HG02642 (cell line): Measurements from ENCODE around the gene TOMM70.

Experiments used
- ATAC-seq: cut with Tn5 transposase; IDR thresholded peaks from one replicate; pipeline ENCODE4 v1.9.1; 2021; ENCODE audit warnings: mild to moderate bottlenecking; ENCODE audit not compliant: unreplicated experiment, poor library complexity

Gene TOMM70

GRCh38 chr3:100412912-100413590 lies 12.2 kb upstream of the TOMM70 start:
- ATAC-seq: no peak

GRCh38 chr3:100411091-100411982 lies 10.4 kb upstream of the TOMM70 start:
- no peak for ATAC-seq

- no peak for ATAC-seq
Observed at GRCh38 chr3:100407977-100408532, 7.2 kb upstream of the TOMM70 start.

- no peak for ATAC-seq
Observed at GRCh38 chr3:100407164-100407563, 6.3 kb upstream of the TOMM70 start.

GRCh38 chr3:100404250-100404548 lies 3.3 kb upstream of the TOMM70 start:
- no peak for ATAC-seq

- ATAC-seq: no peak
Observed at GRCh38 chr3:100403362-100404249, 2.7 kb upstream of the TOMM70 start.

GRCh38 chr3:100402891-100403290 lies 2.0 kb upstream of the TOMM70 start:
- ATAC-seq: no peak

GRCh38 chr3:100402256-100402655 lies 1.4 kb upstream of the TOMM70 start:
- no peak for ATAC-seq

- peak; percentile 25 for ATAC-seq
Observed at GRCh38 chr3:100401674-100402041, 769 bp upstream of the TOMM70 start.

- ATAC-seq: peak; percentile 15
Observed at GRCh38 chr3:100400419-100400779, 490 bp downstream of the TOMM70 start.

- ATAC-seq: no peak
Observed at GRCh38 chr3:100399341-100400071, 1.4 kb downstream of the TOMM70 start.

- ATAC-seq: no peak
Observed at GRCh38 chr3:100396967-100397366, 3.9 kb downstream of the TOMM70 start.

- no peak for ATAC-seq
Observed at GRCh38 chr3:100395679-100396431, 5.0 kb downstream of the TOMM70 start.

- no peak for ATAC-seq
Observed at GRCh38 chr3:100389025-100389424, 11.9 kb downstream of the TOMM70 start.

- no peak for ATAC-seq
Observed at GRCh38 chr3:100386437-100387074, 14.3 kb downstream of the TOMM70 start.

- ATAC-seq: no peak
Observed at GRCh38 chr3:100384733-100385525, 16.0 kb downstream of the TOMM70 start.

- ATAC-seq: no peak
Observed at GRCh38 chr3:100376301-100376700, 24.6 kb downstream of the TOMM70 start.

- no peak for ATAC-seq
Observed at GRCh38 chr3:100374521-100374920, 26.4 kb downstream of the TOMM70 start.
